SK-N-SH treated with all-trans-retinoic acid at 6 μM for 48 hours (cell line): Measurements from ENCODE around the gene ELOVL6.

Experiments used
- ATAC-seq: fragments of 200-7000 bp; cut with Tn5 transposase; 3 replicates; pipeline ENCODE4 v1.9.1; 2020; ENCODE audit warnings: mild to moderate bottlenecking, moderate library complexity
- ARNTL ChIP-seq: fragments of 450-650 bp; formaldehyde crosslinking; IDR thresholded peaks from 2 replicates; pipeline ENCODE4 v1.5.0; 2020; ENCODE audit warnings: low read depth, mild to moderate bottlenecking, moderate library complexity, borderline replicate concordance
- BACH2 ChIP-seq: fragments of 250-450 bp; sonication (Bioruptor Pico); IDR thresholded peaks from 2 replicates; pipeline ENCODE4 v1.9.0; 2021; ENCODE audit warnings: mild to moderate bottlenecking, borderline replicate concordance
- CSDC2 ChIP-seq: fragments of 250-450 bp; sonication (Bioruptor Pico); IDR thresholded peaks from 2 replicates; pipeline ENCODE4 v1.5.0; 2020; ENCODE audit warnings: mild to moderate bottlenecking, moderate library complexity
- ESRRG ChIP-seq: fragments of 250-450 bp; sonication (Bioruptor Pico); IDR thresholded peaks from 2 replicates; pipeline ENCODE4 v1.6.1; 2021; ENCODE audit warnings: mild to moderate bottlenecking
- GLIS3 ChIP-seq: fragments of 250-450 bp; sonication (Bioruptor Pico); IDR thresholded peaks from 2 replicates; pipeline ENCODE4 v1.5.0; 2020; ENCODE audit warnings: mild to moderate bottlenecking, moderate library complexity
- ISL1 ChIP-seq: fragments of 250-450 bp; sonication (Bioruptor Pico); IDR thresholded peaks from 2 replicates; pipeline ENCODE4 v2.1.2; 2022; ENCODE audit warnings: mild to moderate bottlenecking, moderate library complexity
- OSR1 ChIP-seq: fragments of 250-450 bp; sonication (Bioruptor Pico); IDR thresholded peaks from 2 replicates; pipeline ENCODE4 v1.8.0; 2022; ENCODE audit warnings: moderate library complexity, mild to moderate bottlenecking, inconsistent platforms
- RARB ChIP-seq: fragments of 250-450 bp; sonication (Bioruptor Pico); IDR thresholded peaks from 2 replicates; pipeline ENCODE4 v1.8.0; 2021; ENCODE audit warnings: mild to moderate bottlenecking, moderate library complexity
- SNAI2 ChIP-seq: fragments of 250-450 bp; sonication (Bioruptor Pico); IDR thresholded peaks from 2 replicates; pipeline ENCODE4 v1.5.0; 2020; ENCODE audit warnings: mild to moderate bottlenecking, moderate library complexity
- TCF4 ChIP-seq: fragments of 250-450 bp; sonication (Bioruptor Pico); IDR thresholded peaks from 2 replicates; pipeline ENCODE4 v1.8.0; 2021; ENCODE audit warnings: mild to moderate bottlenecking, moderate library complexity, borderline replicate concordance
- TOX ChIP-seq: fragments of 250-450 bp; sonication (Bioruptor Pico); IDR thresholded peaks from 2 replicates; pipeline ENCODE4 v1.8.0; 2021; ENCODE audit warnings: mild to moderate bottlenecking, moderate library complexity, borderline replicate concordance
- ZC3H10 ChIP-seq: fragments of 250-450 bp; sonication (Bioruptor Pico); IDR thresholded peaks from 2 replicates; pipeline ENCODE4 v1.5.1; 2021; ENCODE audit warnings: mild to moderate bottlenecking, moderate library complexity
- ZNF565 ChIP-seq: fragments of 450-650 bp; formaldehyde crosslinking; conservative IDR thresholded peaks from 2 replicates; pipeline ENCODE4 v1.5.0; 2020; ENCODE audit warnings: low read depth, mild to moderate bottlenecking, moderate library complexity
- ZNF8 ChIP-seq: fragments of 450-650 bp; formaldehyde crosslinking; IDR thresholded peaks from 2 replicates; pipeline ENCODE4 v1.5.0; 2020; ENCODE audit warnings: mild to moderate bottlenecking, moderate library complexity
- TF ChIP-seq, protein P1 (sequence below): fragments of 250-450 bp; sonication (Bioruptor Pico); IDR thresholded peaks from 2 replicates; pipeline ENCODE4 v1.5.1; 2020; ENCODE audit warnings: low read depth, mild to moderate bottlenecking, moderate library complexity
- TF ChIP-seq, protein P2 (sequence below): fragments of 250-450 bp; sonication (Bioruptor Pico); IDR thresholded peaks from 2 replicates; pipeline ENCODE4 v1.8.0; 2020; ENCODE audit warnings: mild to moderate bottlenecking, moderate library complexity, borderline replicate concordance
- TF ChIP-seq, protein P3 (sequence below): fragments of 250-450 bp; sonication (Bioruptor Pico); IDR thresholded peaks from 2 replicates; pipeline ENCODE4 v1.5.0; 2020; ENCODE audit warnings: mild to moderate bottlenecking, moderate library complexity
- TF ChIP-seq, protein P4 (sequence below): fragments of 250-450 bp; sonication (Bioruptor Pico); IDR thresholded peaks from 2 replicates; pipeline ENCODE4 v1.8.0; 2021; ENCODE audit warnings: low read depth, mild to moderate bottlenecking, moderate library complexity, borderline replicate concordance

ELOVL6 gene

DNA sequence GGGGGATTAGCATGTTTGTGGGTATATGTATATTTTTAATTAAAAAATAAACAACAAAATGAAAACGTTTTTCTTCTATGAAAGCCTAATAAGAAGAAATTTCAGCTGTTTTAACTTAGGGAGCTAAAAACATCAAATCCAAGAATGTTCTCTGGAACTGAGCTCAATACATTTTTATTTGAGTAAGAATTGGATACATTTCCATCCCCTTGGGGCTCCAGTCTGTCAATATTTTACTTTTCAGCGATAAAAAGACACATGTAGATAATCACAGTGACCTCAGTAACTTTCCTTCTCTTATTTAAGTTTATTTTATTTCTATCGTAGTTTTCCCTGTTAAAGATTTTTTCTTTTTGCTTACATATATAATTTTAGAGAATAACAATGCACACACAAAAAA is 59.3 kb downstream of the ELOVL6 start (continued):
- TF ChIP-seq BACH2 (CRISPR knock-in tag) (no peak), GLIS3 (no peak), ZC3H10 (CRISPR knock-in tag) (no peak), TCF4 (CRISPR knock-in tag) (no peak), RARB (CRISPR knock-in tag) (no peak), ZNF8 (CRISPR knock-in tag) (no peak), ARNTL (CRISPR knock-in tag) (no peak), ESRRG (no peak), OSR1 (CRISPR knock-in tag) (no peak), SNAI2 (no peak)
- TF ChIP-seq, protein P1, sequence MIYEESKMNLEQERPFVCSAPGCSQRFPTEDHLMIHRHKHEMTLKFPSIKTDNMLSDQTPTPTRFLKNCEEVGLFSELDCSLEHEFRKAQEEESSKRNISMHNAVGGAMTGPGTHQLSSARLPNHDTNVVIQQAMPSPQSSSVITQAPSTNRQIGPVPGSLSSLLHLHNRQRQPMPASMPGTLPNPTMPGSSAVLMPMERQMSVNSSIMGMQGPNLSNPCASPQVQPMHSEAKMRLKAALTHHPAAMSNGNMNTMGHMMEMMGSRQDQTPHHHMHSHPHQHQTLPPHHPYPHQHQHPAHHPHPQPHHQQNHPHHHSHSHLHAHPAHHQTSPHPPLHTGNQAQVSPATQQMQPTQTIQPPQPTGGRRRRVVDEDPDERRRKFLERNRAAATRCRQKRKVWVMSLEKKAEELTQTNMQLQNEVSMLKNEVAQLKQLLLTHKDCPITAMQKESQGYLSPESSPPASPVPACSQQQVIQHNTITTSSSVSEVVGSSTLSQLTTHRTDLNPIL (CRISPR knock-in tag) = no peak

DNA sequence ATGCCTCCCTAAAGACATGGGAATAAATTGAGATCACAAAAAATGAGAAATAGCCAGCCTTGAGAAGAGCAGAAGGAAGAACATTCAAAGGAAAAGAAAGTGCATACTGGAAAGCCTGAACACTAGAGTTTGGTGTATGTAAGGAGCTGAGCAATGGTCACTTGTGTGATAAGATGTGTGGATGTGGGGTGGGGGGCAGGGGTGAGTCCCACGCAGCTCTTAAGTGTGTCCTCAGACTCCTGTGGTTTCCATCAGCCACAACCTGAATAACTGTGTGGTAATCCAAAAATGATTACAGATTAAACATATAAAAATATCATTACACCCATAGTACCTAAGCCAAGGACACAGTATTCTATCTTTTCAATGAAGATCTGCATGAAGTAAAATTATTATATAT is 59.9 kb downstream of the ELOVL6 start:
- TF ChIP-seq TCF4 (CRISPR knock-in tag) (no peak), ESRRG (no peak), ZNF8 (CRISPR knock-in tag) (no peak), ZNF565 (CRISPR knock-in tag) (no peak), ISL1 (CRISPR knock-in tag) (no peak), ZC3H10 (CRISPR knock-in tag) (no peak), GLIS3 (no peak), SNAI2 (no peak), CSDC2 (CRISPR knock-in tag) (no peak)
- TF ChIP-seq, protein P2, sequence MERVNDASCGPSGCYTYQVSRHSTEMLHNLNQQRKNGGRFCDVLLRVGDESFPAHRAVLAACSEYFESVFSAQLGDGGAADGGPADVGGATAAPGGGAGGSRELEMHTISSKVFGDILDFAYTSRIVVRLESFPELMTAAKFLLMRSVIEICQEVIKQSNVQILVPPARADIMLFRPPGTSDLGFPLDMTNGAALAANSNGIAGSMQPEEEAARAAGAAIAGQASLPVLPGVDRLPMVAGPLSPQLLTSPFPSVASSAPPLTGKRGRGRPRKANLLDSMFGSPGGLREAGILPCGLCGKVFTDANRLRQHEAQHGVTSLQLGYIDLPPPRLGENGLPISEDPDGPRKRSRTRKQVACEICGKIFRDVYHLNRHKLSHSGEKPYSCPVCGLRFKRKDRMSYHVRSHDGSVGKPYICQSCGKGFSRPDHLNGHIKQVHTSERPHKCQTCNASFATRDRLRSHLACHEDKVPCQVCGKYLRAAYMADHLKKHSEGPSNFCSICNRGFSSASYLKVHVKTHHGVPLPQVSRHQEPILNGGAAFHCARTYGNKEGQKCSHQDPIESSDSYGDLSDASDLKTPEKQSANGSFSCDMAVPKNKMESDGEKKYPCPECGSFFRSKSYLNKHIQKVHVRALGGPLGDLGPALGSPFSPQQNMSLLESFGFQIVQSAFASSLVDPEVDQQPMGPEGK = no peak
- TF ChIP-seq, protein P3, sequence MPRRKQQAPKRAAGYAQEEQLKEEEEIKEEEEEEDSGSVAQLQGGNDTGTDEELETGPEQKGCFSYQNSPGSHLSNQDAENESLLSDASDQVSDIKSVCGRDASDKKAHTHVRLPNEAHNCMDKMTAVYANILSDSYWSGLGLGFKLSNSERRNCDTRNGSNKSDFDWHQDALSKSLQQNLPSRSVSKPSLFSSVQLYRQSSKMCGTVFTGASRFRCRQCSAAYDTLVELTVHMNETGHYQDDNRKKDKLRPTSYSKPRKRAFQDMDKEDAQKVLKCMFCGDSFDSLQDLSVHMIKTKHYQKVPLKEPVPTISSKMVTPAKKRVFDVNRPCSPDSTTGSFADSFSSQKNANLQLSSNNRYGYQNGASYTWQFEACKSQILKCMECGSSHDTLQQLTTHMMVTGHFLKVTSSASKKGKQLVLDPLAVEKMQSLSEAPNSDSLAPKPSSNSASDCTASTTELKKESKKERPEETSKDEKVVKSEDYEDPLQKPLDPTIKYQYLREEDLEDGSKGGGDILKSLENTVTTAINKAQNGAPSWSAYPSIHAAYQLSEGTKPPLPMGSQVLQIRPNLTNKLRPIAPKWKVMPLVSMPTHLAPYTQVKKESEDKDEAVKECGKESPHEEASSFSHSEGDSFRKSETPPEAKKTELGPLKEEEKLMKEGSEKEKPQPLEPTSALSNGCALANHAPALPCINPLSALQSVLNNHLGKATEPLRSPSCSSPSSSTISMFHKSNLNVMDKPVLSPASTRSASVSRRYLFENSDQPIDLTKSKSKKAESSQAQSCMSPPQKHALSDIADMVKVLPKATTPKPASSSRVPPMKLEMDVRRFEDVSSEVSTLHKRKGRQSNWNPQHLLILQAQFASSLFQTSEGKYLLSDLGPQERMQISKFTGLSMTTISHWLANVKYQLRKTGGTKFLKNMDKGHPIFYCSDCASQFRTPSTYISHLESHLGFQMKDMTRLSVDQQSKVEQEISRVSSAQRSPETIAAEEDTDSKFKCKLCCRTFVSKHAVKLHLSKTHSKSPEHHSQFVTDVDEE (CRISPR knock-in tag) = no peak
- no peak for ATAC-seq

DNA sequence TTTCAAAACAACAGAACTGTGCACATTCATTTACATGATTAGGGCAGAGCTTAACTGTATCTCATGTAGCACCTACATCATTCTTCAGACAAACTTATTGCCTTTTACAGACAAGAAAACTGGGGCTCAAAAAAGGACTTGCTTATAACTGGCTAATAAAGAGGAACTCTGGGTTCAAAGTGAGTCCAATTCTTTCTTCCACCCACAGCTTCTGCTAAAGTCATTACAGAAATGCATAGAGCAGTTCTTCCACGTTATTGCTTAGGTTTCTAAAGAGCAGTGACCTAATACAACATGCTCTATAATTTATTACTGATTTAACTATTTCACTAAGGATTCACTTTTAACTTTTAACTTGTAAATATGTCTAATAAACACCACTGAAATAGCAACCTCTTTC is 60.6 kb downstream of the ELOVL6 start:
- no peak for ATAC-seq
- TF ChIP-seq ISL1 (CRISPR knock-in tag) (no peak), ZNF565 (CRISPR knock-in tag) (no peak), ZC3H10 (CRISPR knock-in tag) (no peak), GLIS3 (no peak), CSDC2 (CRISPR knock-in tag) (no peak), TOX (CRISPR knock-in tag) (no peak), ZNF8 (CRISPR knock-in tag) (no peak)
- TF ChIP-seq, protein P4, sequence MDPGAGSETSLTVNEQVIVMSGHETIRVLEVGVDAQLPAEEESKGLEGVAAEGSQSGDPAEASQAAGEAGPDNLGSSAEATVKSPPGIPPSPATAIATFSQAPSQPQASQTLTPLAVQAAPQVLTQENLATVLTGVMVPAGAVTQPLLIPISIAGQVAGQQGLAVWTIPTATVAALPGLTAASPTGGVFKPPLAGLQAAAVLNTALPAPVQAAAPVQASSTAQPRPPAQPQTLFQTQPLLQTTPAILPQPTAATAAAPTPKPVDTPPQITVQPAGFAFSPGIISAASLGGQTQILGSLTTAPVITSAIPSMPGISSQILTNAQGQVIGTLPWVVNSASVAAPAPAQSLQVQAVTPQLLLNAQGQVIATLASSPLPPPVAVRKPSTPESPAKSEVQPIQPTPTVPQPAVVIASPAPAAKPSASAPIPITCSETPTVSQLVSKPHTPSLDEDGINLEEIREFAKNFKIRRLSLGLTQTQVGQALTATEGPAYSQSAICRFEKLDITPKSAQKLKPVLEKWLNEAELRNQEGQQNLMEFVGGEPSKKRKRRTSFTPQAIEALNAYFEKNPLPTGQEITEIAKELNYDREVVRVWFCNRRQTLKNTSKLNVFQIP = no peak
- TF ChIP-seq, protein P1 (CRISPR knock-in tag) = no peak
- TF ChIP-seq, protein P3 (CRISPR knock-in tag) = no peak
